SU-DHL-6 (cell line): ENCODE results near the gene KYNU.

ENCODE experiments used
- H2AFZ ChIP-seq: fragments of 200-600 bp; sonication (generic); 2 replicates; pipeline ENCODE4 v1.6.1; 2014; ENCODE audit warnings: low read depth, mild to moderate bottlenecking, moderate library complexity, mixed read lengths, antibody characterized with exemption, low read length; ENCODE audit not compliant: severe bottlenecking
- H3F3A ChIP-seq: fragments of 200-600 bp; shearing (Covaris generic); 2 replicates; pipeline ENCODE4 v1.6.0; 2016; ENCODE audit warnings: antibody characterized with exemption, mild to moderate bottlenecking; ENCODE audit not compliant: insufficient read depth
- H3K27ac ChIP-seq: fragments of 200-600 bp; sonication (generic); 2 replicates; pipeline ENCODE4 v1.5.1; 2016; ENCODE audit warnings: low read depth, mild to moderate bottlenecking, low read length, moderate library complexity, mixed read lengths
- H3K27me3 ChIP-seq: fragments of 200-600 bp; sonication (generic), shearing (Covaris generic); 2 replicates; pipeline ENCODE4 v1.6.0; 2014; ENCODE audit warnings: mild to moderate bottlenecking, low read length
- H3K36me3 ChIP-seq: fragments of 200-600 bp; sonication (generic); 2 replicates; pipeline ENCODE4 v1.6.1; 2014; ENCODE audit warnings: mild to moderate bottlenecking, low read length, mixed read lengths
- H3K4me2 ChIP-seq: fragments of 300-600, 200-600 bp; shearing (Covaris generic), sonication (generic); 2 replicates; pipeline ENCODE4 v1.6.0; 2014; ENCODE audit warnings: low read length, low read depth, mild to moderate bottlenecking; ENCODE audit not compliant: poor library complexity, severe bottlenecking
- H3K4me3 ChIP-seq: fragments of 200-600 bp; sonication (generic); 2 replicates; pipeline ENCODE4 v1.5.1; 2014; ENCODE audit warnings: antibody characterized with exemption, low read length, mild to moderate bottlenecking, mixed read lengths; ENCODE audit not compliant: insufficient read depth, poor library complexity, severe bottlenecking
- H3K79me2 ChIP-seq: fragments of 200-600 bp; sonication (generic); 2 replicates; pipeline ENCODE4 v1.6.1; 2014; ENCODE audit warnings: mild to moderate bottlenecking, low read length, moderate library complexity; ENCODE audit not compliant: insufficient read depth
- H3K9ac ChIP-seq: fragments of 200-600 bp; sonication (generic); 2 replicates; pipeline ENCODE4 v1.7.0; 2014; ENCODE audit warnings: mild to moderate bottlenecking, low read length
- H3K9me2 ChIP-seq: fragments of 200-600 bp; sonication (generic); replicated peaks from 2 replicates; pipeline ENCODE4 v1.6.1; 2014; ENCODE audit warnings: low read length; ENCODE audit not compliant: insufficient read depth
- H3K9me3 ChIP-seq: fragments of 200-600 bp; sonication (generic); 2 replicates; pipeline ENCODE4 v1.6.1; 2014; ENCODE audit warnings: low read length, mixed read lengths; ENCODE audit not compliant: insufficient read depth
- H4K20me1 ChIP-seq: fragments of 200-600 bp; sonication (generic); 2 replicates; pipeline ENCODE4 v1.6.1; 2014; ENCODE audit warnings: low read depth, mild to moderate bottlenecking, antibody characterized with exemption, low read length, moderate library complexity, mixed read lengths
- EZH2phosphoT487 ChIP-seq: fragments of 200-600 bp; sonication (generic), shearing (Covaris generic); conservative IDR thresholded peaks from 2 replicates; pipeline ENCODE4 v1.6.1; 2018; ENCODE audit warnings: mild to moderate bottlenecking, antibody characterized with exemption, low read length, moderate library complexity, mixed read lengths
- TF ChIP-seq, protein P1 (sequence below): fragments of 200-600 bp; sonication (generic); IDR thresholded peaks from one replicate; pipeline ENCODE4 v1.5.1; 2017; ENCODE audit warnings: antibody characterized with exemption, mild to moderate bottlenecking, low read length, moderate library complexity; ENCODE audit not compliant: insufficient read depth, poor library complexity, severe bottlenecking

KYNU gene

GRCh38 chr2:142848023-142848606, 29.3 kb upstream of the KYNU start:
- TF ChIP-seq EZH2phosphoT487, result no peak
- TF ChIP-seq, protein P1, sequence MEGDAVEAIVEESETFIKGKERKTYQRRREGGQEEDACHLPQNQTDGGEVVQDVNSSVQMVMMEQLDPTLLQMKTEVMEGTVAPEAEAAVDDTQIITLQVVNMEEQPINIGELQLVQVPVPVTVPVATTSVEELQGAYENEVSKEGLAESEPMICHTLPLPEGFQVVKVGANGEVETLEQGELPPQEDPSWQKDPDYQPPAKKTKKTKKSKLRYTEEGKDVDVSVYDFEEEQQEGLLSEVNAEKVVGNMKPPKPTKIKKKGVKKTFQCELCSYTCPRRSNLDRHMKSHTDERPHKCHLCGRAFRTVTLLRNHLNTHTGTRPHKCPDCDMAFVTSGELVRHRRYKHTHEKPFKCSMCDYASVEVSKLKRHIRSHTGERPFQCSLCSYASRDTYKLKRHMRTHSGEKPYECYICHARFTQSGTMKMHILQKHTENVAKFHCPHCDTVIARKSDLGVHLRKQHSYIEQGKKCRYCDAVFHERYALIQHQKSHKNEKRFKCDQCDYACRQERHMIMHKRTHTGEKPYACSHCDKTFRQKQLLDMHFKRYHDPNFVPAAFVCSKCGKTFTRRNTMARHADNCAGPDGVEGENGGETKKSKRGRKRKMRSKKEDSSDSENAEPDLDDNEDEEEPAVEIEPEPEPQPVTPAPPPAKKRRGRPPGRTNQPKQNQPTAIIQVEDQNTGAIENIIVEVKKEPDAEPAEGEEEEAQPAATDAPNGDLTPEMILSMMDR, result no peak
- no peak overlapping the region for H3K9ac ChIP-seq
- no peaks in the 10 kb centered on the region for H3K27me3 ChIP-seq
- H2AFZ ChIP-seq, result no peak overlapping the region
- H3K9me2 ChIP-seq, result no peaks in the 10 kb centered on the region
- H3K4me2 ChIP-seq, result no peak overlapping the region
- H3F3A ChIP-seq, result no peaks in the 10 kb centered on the region
- no peaks in the 10 kb centered on the region for H4K20me1 ChIP-seq
- H3K79me2 ChIP-seq, result no peaks in the 10 kb centered on the region; the same call in none of the 2 replicates
- H3K36me3 ChIP-seq, result peaks cover 35% of the 10 kb centered on the region
- no peaks in the 10 kb centered on the region for H3K9me3 ChIP-seq
- no peak overlapping the region for H3K27ac ChIP-seq
- no peak overlapping the region for H3K4me3 ChIP-seq

- Histone ChIP-seq H3K36me3 (peaks cover 40% of the 10 kb centered on the region), H3K4me2 (no peak overlapping the region), H3F3A (no peaks in the 10 kb centered on the region), H3K9me3 (no peaks in the 10 kb centered on the region), H4K20me1 (no peaks in the 10 kb centered on the region), H2AFZ (no peak overlapping the region), H3K79me2 (no peaks in the 10 kb centered on the region; the same call in none of the 2 replicates), H3K9ac (no peak overlapping the region), H3K9me2 (no peaks in the 10 kb centered on the region), H3K27ac (no peak overlapping the region), H3K4me3 (no peak overlapping the region), H3K27me3 (no peaks in the 10 kb centered on the region)
- TF ChIP-seq EZH2phosphoT487, result no peak
- TF ChIP-seq, protein P1, result no peak
These were observed 27.6 kb upstream of the KYNU start for GRCh38 chr2:142849820-142850219.

DNA sequence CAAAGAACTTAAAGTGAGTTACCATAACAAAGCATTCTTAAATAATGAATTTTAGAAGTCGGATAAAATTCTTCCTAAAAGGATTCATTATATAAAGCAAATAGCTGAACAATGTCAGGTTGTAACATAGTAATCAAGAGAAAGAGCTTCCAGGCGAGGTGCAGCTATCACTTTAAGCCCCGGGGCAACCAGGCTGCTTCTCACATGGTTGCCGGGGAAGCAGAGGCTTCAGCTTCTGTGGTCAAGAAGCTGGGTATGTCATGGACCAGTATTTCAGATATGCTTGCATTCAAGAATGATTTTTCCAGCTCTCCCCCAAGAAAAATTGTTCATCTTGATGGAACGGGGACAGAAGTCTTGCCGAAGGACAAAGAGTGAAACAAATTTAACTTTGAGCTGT, 23.6 kb upstream of the KYNU start:
- H3K27me3 ChIP-seq, result no peaks in the 10 kb centered on the region
- H2AFZ ChIP-seq, result no peak overlapping the region
- no peak overlapping the region for H3K9ac ChIP-seq
- no peak overlapping the region for H3K27ac ChIP-seq
- peaks cover 44% of the 10 kb centered on the region for H3K36me3 ChIP-seq
- H3K9me2 ChIP-seq, result no peaks in the 10 kb centered on the region
- H3K4me2 ChIP-seq, result no peak overlapping the region
- peaks cover 11% of the 10 kb centered on the region; the same call in 1 of the 2 replicates for H3K79me2 ChIP-seq
- H3F3A ChIP-seq, result peaks cover 5% of the 10 kb centered on the region; the same call in 1 of the 2 replicates
- TF ChIP-seq, protein P1, result no peak
- no peak for TF ChIP-seq EZH2phosphoT487
- H3K4me3 ChIP-seq, result no peak overlapping the region
- H4K20me1 ChIP-seq, result no peaks in the 10 kb centered on the region
- H3K9me3 ChIP-seq, result no peaks in the 10 kb centered on the region
